A673 (cell line): ENCODE measurements around the gene NRG3. TPM values are rescaled to one million over a fixed set of nuclear protein-coding genes. Genes with fewer than 3 reads are reported as not detected.

Source experiments
- BruUV-seq: library from RNA; stranded (reverse); fragments of 400-500 nt; replicated peaks from 2 replicates; lab custom pipeline; 2021; lab: Mats Ljungman, UMichigan
- CTCF ChIA-PET: fragments of 300-600 bp; sonication (Branson Sonifier 250); formaldehyde crosslinking; loops from one replicate; lab custom pipeline; 2022; ENCODE audit warnings: antibody characterized with exemption; lab: Charles Lee
- POLR2A ChIA-PET: fragments of 300-600 bp; sonication (Branson Sonifier 250); formaldehyde crosslinking; loops from one replicate; lab custom pipeline; 2022; ENCODE audit warnings: antibody characterized with exemption; ENCODE audit not compliant: low non-redundant PET; lab: Charles Lee
- DNase-seq: peaks from one replicate; pipeline ENCODE4 v3.0.0-alpha.2; 2015; ENCODE audit warnings: low spot score
- H3K27ac ChIP-seq: fragments of 200-600 bp; sonication (generic); 2 replicates; pipeline ENCODE4 v1.5.1; 2016; ENCODE audit warnings: mixed run types, low read depth, mild to moderate bottlenecking, mixed read lengths, antibody characterized with exemption, low read length; ENCODE audit not compliant: poor library complexity, severe bottlenecking
- H3K27me3 ChIP-seq: fragments of 200-600 bp; sonication (generic); replicated peaks from 2 replicates; pipeline ENCODE4 v1.6.1; 2017; ENCODE audit warnings: mixed run types, low read depth, mild to moderate bottlenecking, mixed read lengths, antibody characterized with exemption, low read length; ENCODE audit not compliant: insufficient read depth, poor library complexity
- H3K36me3 ChIP-seq: fragments of 200-600 bp; sonication (generic); 2 replicates; pipeline ENCODE4 v1.6.1; 2016; ENCODE audit warnings: mixed run types, mild to moderate bottlenecking, mixed read lengths, antibody characterized with exemption, low read length; ENCODE audit not compliant: insufficient read depth, poor library complexity, severe bottlenecking
- H3K4me1 ChIP-seq: fragments of 200-600 bp; sonication (generic); 2 replicates; pipeline ENCODE4 v1.6.1; 2017; ENCODE audit warnings: mixed run types, mild to moderate bottlenecking, mixed read lengths, antibody characterized with exemption, low read length; ENCODE audit not compliant: insufficient read depth, poor library complexity, severe bottlenecking
- H3K4me3 ChIP-seq: fragments of 200-600 bp; sonication (generic); 2 replicates; pipeline ENCODE4 v1.5.1; 2016; ENCODE audit warnings: low read depth, mixed run types, mild to moderate bottlenecking, mixed read lengths, low read length; ENCODE audit not compliant: poor library complexity, severe bottlenecking
- H3K9me3 ChIP-seq: fragments of 200-600 bp; sonication (generic); 2 replicates; pipeline ENCODE4 v1.6.1; 2016; ENCODE audit warnings: mixed run types, low read depth, mild to moderate bottlenecking, mixed read lengths, antibody characterized with exemption, low read length; ENCODE audit not compliant: poor library complexity, severe bottlenecking
- EZH2 ChIP-seq: fragments of 200-600 bp; sonication (generic); IDR thresholded peaks from 2 replicates; pipeline ENCODE4 v1.6.1; 2017; ENCODE audit warnings: borderline replicate concordance, low read depth, mild to moderate bottlenecking, mixed read lengths, antibody characterized with exemption, low read length; ENCODE audit not compliant: poor library complexity, severe bottlenecking
- intact Hi-C: fragments of 100-400 bp; cut with micrococcal nuclease; formaldehyde crosslinking; loops from one replicate; pipeline ENCODE4 v1.10.0; 2022; ENCODE audit not compliant: unreplicated experiment
- total RNA-seq: library from RNA; stranded (reverse); gene quantifications from 2 replicates; pipeline ENCODE4 v1.2.3, GENCODE V29; 2021
- TF ChIP-seq, protein P1 (sequence below): fragments of 300-800, 200-600 bp; sonication (generic); conservative IDR thresholded peaks from 2 replicates; pipeline ENCODE4 v1.5.1; 2017; ENCODE audit warnings: low read depth, mild to moderate bottlenecking, antibody characterized with exemption, low read length, moderate library complexity, mixed read lengths

Gene NRG3
- total RNA-seq, 1 experiment from 2014 or later, result not detected

GRCh38 chr10:82245157-82245556, 370.2 kb downstream of the NRG3 start:
- peaks cover 5% of the 10 kb centered on the region for H3K9me3 ChIP-seq
- no peak for TF ChIP-seq EZH2
- TF ChIP-seq, protein P1, sequence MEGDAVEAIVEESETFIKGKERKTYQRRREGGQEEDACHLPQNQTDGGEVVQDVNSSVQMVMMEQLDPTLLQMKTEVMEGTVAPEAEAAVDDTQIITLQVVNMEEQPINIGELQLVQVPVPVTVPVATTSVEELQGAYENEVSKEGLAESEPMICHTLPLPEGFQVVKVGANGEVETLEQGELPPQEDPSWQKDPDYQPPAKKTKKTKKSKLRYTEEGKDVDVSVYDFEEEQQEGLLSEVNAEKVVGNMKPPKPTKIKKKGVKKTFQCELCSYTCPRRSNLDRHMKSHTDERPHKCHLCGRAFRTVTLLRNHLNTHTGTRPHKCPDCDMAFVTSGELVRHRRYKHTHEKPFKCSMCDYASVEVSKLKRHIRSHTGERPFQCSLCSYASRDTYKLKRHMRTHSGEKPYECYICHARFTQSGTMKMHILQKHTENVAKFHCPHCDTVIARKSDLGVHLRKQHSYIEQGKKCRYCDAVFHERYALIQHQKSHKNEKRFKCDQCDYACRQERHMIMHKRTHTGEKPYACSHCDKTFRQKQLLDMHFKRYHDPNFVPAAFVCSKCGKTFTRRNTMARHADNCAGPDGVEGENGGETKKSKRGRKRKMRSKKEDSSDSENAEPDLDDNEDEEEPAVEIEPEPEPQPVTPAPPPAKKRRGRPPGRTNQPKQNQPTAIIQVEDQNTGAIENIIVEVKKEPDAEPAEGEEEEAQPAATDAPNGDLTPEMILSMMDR, result no peak
- H3K27me3 ChIP-seq, result no peaks in the 10 kb centered on the region
- no peak for DNase-seq
- no peaks in the 10 kb centered on the region for H3K4me1 ChIP-seq
- POLR2A ChIA-PET, result no interaction called here
- no peak overlapping the region for H3K4me3 ChIP-seq
- CTCF ChIA-PET, result no interaction called here
- intact Hi-C loops, result no loop called here
- no peak overlapping the region for H3K27ac ChIP-seq
- H3K36me3 ChIP-seq, result no peaks in the 10 kb centered on the region
- BruUV-seq, result no TSS peak

DNA sequence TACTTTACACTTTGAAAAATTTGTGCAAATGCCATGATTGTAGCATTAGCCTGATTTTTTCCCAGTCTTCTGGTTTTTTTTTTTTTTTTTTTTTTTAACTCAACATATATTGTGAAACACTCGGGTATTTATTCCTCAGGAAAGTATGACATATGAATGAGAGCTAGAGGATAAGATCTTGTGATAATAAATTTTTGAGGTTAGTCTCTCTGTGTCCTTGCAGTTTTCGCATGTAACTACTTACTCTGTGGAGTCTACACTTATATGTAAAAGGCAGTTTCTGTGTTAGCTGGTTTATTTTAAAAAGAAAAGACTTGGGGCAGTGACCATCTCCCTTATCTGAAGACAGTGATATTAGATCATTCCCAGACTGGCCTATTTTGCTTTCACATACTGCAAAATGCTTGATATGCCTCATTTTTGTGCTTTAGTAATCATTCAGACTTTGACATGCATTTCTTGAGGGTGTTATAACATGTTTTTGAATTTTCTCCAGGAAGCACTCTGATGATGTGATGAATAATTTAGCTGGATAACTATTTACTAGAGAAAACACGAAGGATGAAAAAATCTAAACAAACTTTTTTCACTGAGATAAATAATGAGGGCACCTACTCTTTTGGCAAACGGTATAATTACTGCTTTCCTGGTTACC, 371.0 kb downstream of the NRG3 start:
- intact Hi-C loops, result no loop called here
- no peak overlapping the region for H3K4me3 ChIP-seq
- CTCF ChIA-PET, result no interaction called here
- TF ChIP-seq, protein P1, result no peak
- TF ChIP-seq EZH2, result no peak
- no peaks in the 10 kb centered on the region for H3K36me3 ChIP-seq
- DNase-seq, result no peak
- no peak overlapping the region for H3K27ac ChIP-seq
- H3K27me3 ChIP-seq, result no peaks in the 10 kb centered on the region
- POLR2A ChIA-PET, result no interaction called here
- H3K9me3 ChIP-seq, result peaks cover 5% of the 10 kb centered on the region
- no TSS peak for BruUV-seq
- H3K4me1 ChIP-seq, result no peaks in the 10 kb centered on the region

DNA sequence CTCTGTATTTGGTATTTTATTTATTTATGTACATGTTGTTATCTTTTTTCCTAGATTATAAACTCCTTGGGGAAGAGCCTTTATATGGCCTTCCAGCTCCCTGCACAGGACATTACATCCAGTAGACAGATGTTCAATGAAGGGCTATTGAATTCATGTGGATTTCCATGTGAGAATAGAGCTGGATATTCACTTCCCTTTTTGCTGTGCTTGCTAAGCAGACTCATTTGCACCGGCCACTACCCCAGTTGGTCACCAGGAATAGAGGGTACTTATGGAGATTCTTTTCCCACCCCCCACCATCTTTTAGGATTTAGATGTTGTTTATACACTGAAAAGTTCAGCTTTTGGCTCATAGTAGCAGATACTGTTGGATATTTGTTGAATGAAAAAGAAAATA, 374.1 kb downstream of the NRG3 start:
- H3K9me3 ChIP-seq, result peaks cover 7% of the 10 kb centered on the region
- no peak for DNase-seq
- ChIA-PET POLR2A (no interaction called here), CTCF (no interaction called here)
- no peaks in the 10 kb centered on the region for H3K36me3 ChIP-seq
- no peaks in the 10 kb centered on the region for H3K27me3 ChIP-seq
- H3K27ac ChIP-seq, result no peak overlapping the region
- no peak overlapping the region for H3K4me3 ChIP-seq
- no TSS peak for BruUV-seq
- TF ChIP-seq EZH2, result no peak
- TF ChIP-seq, protein P1, result no peak
- intact Hi-C loops, result no loop called here
- H3K4me1 ChIP-seq, result no peaks in the 10 kb centered on the region
